Neural cell (in vitro differentiated cells): ENCODE data around the gene STAB1. TPM values are rescaled to one million over a fixed set of nuclear protein-coding genes. Genes with fewer than 3 reads are reported as not detected.

Experiments used
- H2AFZ ChIP-seq: fragments of 200-600, 300-800 bp; sonication (generic), shearing (Covaris generic); 2 replicates; pipeline ENCODE4 v1.6.0; 2014; ENCODE audit warnings: low read depth, mild to moderate bottlenecking, antibody characterized with exemption, low read length, moderate library complexity
- H3F3A ChIP-seq: fragments of 200-600 bp; shearing (Covaris generic); 2 replicates; pipeline ENCODE4 v1.6.1; 2016; ENCODE audit warnings: mild to moderate bottlenecking, moderate library complexity, mixed read lengths, antibody characterized with exemption, low read length; ENCODE audit not compliant: insufficient read depth, poor library complexity, severe bottlenecking
- H3K27ac ChIP-seq: fragments of 200-600, 300-800 bp; sonication (generic), shearing (Covaris generic); 2 replicates; pipeline ENCODE4 v1.5.1; 2014; ENCODE audit warnings: mild to moderate bottlenecking, low read length, moderate library complexity
- H3K27me3 ChIP-seq: fragments of 300-800, 200-600 bp; sonication (generic), shearing (Covaris generic); 2 replicates; pipeline ENCODE4 v1.6.0; 2014; ENCODE audit warnings: mild to moderate bottlenecking, low read depth, low read length, moderate library complexity; ENCODE audit not compliant: insufficient read depth
- H3K36me3 ChIP-seq: fragments of 300-800, 200-600 bp; sonication (generic), shearing (Covaris generic); 2 replicates; pipeline ENCODE4 v1.5.1; 2014; ENCODE audit warnings: mild to moderate bottlenecking, antibody characterized with exemption, low read length, moderate library complexity; ENCODE audit not compliant: insufficient read depth
- H3K4me2 ChIP-seq: fragments of 300-800, 200-600 bp; sonication (generic), shearing (Covaris generic); 2 replicates; pipeline ENCODE4 v1.6.0; 2014; ENCODE audit warnings: mild to moderate bottlenecking, low read length
- H3K4me3 ChIP-seq: fragments of 300-800, 200-600 bp; sonication (generic), shearing (Covaris generic); 2 replicates; pipeline ENCODE4 v1.5.1; 2014; ENCODE audit warnings: mild to moderate bottlenecking, low read length, moderate library complexity
- H3K79me2 ChIP-seq: fragments of 200-600 bp; shearing (Covaris generic); replicated peaks from 2 replicates; pipeline ENCODE4 v1.6.0; 2014; ENCODE audit warnings: mild to moderate bottlenecking, low read length, moderate library complexity; ENCODE audit not compliant: insufficient read depth
- H3K9ac ChIP-seq: fragments of 300-800, 200-600 bp; sonication (generic), shearing (Covaris generic); 2 replicates; pipeline ENCODE4 v1.6.1; 2016; ENCODE audit warnings: mild to moderate bottlenecking, low read length, mixed read lengths
- H3K9me2 ChIP-seq: fragments of 200-600 bp; shearing (Covaris generic); 2 replicates; pipeline ENCODE4 v1.6.1; 2016; ENCODE audit warnings: mild to moderate bottlenecking, low read length, mixed read lengths; ENCODE audit not compliant: insufficient read depth
- H3K9me3 ChIP-seq: fragments of 200-600, 300-800 bp; sonication (generic), shearing (Covaris generic); 2 replicates; pipeline ENCODE4 v1.6.1; 2016; ENCODE audit warnings: mild to moderate bottlenecking, mixed run types, low read length, moderate library complexity, mixed read lengths
- H4K20me1 ChIP-seq: fragments of 200-600 bp; shearing (Covaris generic); 2 replicates; pipeline ENCODE4 v1.6.1; 2016; ENCODE audit warnings: mild to moderate bottlenecking, mixed run types; ENCODE audit not compliant: insufficient read depth
- EP300 ChIP-seq: fragments of 450-650 bp; conservative IDR thresholded peaks from 2 replicates; pipeline ENCODE4 v1.6.1; 2014; ENCODE audit warnings: antibody characterized with exemption, mild to moderate bottlenecking, moderate library complexity; ENCODE audit not compliant: poor library complexity, severe bottlenecking
- EZH2 ChIP-seq: fragments of 200-600, 300-800 bp; shearing (Covaris generic), sonication (generic); IDR thresholded peaks from 2 replicates; pipeline ENCODE4 v1.6.1; 2014; ENCODE audit warnings: antibody characterized with exemption, low read length, borderline replicate concordance, mild to moderate bottlenecking; ENCODE audit not compliant: insufficient read depth, poor library complexity, severe bottlenecking
- MXI1 ChIP-seq: fragments of 450-650 bp; conservative IDR thresholded peaks from 2 replicates; pipeline ENCODE4 v1.6.1; 2014; ENCODE audit warnings: antibody characterized with exemption, mild to moderate bottlenecking; ENCODE audit not compliant: poor library complexity, severe bottlenecking
- POLR2AphosphoS5 ChIP-seq: IDR thresholded peaks from 2 replicates; pipeline ENCODE4 v1.6.1; 2012
- RAD21 ChIP-seq: fragments of 450-650 bp; conservative IDR thresholded peaks from 2 replicates; pipeline ENCODE4 v1.6.1; 2014; ENCODE audit warnings: antibody characterized with exemption, mild to moderate bottlenecking, moderate library complexity
- SMC3 ChIP-seq: fragments of 450-650 bp; conservative IDR thresholded peaks from 2 replicates; pipeline ENCODE4 v1.6.1; 2014; ENCODE audit warnings: antibody characterized with exemption, mild to moderate bottlenecking, moderate library complexity; ENCODE audit not compliant: poor library complexity
- TAF1 ChIP-seq: IDR thresholded peaks from 2 replicates; pipeline ENCODE4 v1.6.1; 2012; ENCODE audit warnings: low read depth
- polyA plus RNA-seq: library from polyadenylated mRNA; depleted of rRNA; stranded (reverse); fragments of >200 nt; gene quantifications from 2 replicates; pipeline ENCODE4 v1.2.3, GENCODE V29; 2014
- TF ChIP-seq, protein P1 (sequence below): IDR thresholded peaks from 2 replicates; pipeline ENCODE4 v1.6.1; 2012; ENCODE audit warnings: borderline replicate concordance
- TF ChIP-seq, protein P2 (sequence below): fragments of 450-650 bp; IDR thresholded peaks from 2 replicates; pipeline ENCODE4 v1.5.1; 2014; ENCODE audit warnings: antibody characterized with exemption, mild to moderate bottlenecking, moderate library complexity; ENCODE audit not compliant: poor library complexity, severe bottlenecking

STAB1 gene
- polyA plus RNA-seq, 1 donor from 2014 or later = 0.28 TPM

DNA sequence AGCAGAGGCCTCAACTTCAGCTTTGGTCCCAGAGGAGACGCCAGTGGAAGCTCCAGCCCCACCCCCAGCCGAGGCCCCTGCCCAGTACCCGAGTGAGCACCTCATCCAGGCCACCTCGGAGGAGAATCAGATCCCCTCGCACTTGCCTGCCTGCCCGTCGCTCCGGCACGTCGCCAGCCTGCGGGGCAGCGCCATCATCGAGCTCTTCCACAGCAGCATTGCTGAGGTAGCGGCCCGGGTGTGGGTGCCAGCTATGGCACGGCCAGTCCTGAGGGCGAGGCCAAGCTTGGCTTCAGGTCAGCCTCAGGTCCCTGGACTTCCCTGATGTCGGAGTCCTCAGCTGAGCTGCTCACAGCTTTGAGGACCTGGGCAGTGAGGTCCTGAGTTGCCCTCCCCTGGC lies 5.7 kb upstream of the STAB1 start:
- TF ChIP-seq SMC3 = no peak
- TF ChIP-seq, protein P1, sequence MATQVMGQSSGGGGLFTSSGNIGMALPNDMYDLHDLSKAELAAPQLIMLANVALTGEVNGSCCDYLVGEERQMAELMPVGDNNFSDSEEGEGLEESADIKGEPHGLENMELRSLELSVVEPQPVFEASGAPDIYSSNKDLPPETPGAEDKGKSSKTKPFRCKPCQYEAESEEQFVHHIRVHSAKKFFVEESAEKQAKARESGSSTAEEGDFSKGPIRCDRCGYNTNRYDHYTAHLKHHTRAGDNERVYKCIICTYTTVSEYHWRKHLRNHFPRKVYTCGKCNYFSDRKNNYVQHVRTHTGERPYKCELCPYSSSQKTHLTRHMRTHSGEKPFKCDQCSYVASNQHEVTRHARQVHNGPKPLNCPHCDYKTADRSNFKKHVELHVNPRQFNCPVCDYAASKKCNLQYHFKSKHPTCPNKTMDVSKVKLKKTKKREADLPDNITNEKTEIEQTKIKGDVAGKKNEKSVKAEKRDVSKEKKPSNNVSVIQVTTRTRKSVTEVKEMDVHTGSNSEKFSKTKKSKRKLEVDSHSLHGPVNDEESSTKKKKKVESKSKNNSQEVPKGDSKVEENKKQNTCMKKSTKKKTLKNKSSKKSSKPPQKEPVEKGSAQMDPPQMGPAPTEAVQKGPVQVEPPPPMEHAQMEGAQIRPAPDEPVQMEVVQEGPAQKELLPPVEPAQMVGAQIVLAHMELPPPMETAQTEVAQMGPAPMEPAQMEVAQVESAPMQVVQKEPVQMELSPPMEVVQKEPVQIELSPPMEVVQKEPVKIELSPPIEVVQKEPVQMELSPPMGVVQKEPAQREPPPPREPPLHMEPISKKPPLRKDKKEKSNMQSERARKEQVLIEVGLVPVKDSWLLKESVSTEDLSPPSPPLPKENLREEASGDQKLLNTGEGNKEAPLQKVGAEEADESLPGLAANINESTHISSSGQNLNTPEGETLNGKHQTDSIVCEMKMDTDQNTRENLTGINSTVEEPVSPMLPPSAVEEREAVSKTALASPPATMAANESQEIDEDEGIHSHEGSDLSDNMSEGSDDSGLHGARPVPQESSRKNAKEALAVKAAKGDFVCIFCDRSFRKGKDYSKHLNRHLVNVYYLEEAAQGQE = no peak
- no peak for TF ChIP-seq EZH2
- TF ChIP-seq POLR2AphosphoS5 = no peak
- TF ChIP-seq EP300 = no peak
- TF ChIP-seq, protein P2, sequence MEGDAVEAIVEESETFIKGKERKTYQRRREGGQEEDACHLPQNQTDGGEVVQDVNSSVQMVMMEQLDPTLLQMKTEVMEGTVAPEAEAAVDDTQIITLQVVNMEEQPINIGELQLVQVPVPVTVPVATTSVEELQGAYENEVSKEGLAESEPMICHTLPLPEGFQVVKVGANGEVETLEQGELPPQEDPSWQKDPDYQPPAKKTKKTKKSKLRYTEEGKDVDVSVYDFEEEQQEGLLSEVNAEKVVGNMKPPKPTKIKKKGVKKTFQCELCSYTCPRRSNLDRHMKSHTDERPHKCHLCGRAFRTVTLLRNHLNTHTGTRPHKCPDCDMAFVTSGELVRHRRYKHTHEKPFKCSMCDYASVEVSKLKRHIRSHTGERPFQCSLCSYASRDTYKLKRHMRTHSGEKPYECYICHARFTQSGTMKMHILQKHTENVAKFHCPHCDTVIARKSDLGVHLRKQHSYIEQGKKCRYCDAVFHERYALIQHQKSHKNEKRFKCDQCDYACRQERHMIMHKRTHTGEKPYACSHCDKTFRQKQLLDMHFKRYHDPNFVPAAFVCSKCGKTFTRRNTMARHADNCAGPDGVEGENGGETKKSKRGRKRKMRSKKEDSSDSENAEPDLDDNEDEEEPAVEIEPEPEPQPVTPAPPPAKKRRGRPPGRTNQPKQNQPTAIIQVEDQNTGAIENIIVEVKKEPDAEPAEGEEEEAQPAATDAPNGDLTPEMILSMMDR = no peak
- TF ChIP-seq RAD21 = no peak
- TF ChIP-seq TAF1 = no peak
- no peak for TF ChIP-seq MXI1
- H3K27ac ChIP-seq = no peak overlapping the region
- no peak overlapping the region for H3K9ac ChIP-seq
- H4K20me1 ChIP-seq = no peaks in the 10 kb centered on the region
- H3K27me3 ChIP-seq = no peaks in the 10 kb centered on the region
- H3F3A ChIP-seq = no peaks in the 10 kb centered on the region
- no peak overlapping the region for H3K4me3 ChIP-seq
- H3K36me3 ChIP-seq = no peaks in the 10 kb centered on the region
- H3K4me2 ChIP-seq = no peak overlapping the region
- no peaks in the 10 kb centered on the region for H3K9me3 ChIP-seq
- no peaks in the 10 kb centered on the region for H3K9me2 ChIP-seq
- no peaks in the 10 kb centered on the region for H3K79me2 ChIP-seq
- H2AFZ ChIP-seq = no peak overlapping the region

DNA sequence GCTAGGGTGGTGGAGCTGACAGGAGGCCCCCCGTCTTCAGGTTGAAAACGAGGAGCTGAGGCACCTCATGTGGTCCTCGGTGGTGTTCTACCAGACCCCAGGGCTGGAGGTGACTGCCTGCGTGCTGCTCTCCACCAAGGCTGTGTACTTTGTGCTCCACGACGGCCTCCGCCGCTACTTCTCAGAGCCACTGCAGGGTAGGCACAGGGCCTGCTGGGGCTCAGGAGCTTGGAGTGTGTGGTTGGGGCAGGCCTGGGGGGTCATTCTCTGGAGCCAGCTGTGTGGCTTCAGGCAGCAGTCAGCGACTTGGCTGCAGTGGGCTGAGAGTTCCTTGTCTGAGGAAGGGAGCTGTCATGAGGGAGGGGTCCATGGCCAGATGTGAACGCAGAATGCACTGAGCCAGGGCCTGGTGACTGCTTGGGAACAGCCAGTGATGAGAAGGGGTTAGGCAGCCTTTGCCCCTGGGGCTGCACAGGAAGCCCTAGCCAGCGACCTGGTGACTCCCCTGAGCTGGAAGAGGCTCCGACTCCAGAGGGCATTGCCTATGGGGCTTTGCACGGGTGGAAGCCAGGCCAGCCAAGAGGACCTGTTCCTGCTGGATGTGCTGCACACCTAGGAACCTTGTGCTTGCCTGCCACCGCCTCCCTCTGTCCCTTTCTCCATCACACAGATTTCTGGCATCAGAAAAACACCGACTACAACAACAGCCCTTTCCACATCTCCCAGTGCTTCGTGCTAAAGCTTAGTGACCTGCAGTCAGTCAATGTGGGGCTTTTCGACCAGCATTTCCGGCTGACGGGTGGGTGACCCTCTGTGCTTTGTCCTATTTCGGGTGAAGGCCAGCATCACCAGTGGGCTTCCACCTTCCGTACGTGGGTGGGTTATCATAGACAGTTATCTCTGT lies 4.9 kb upstream of the STAB1 start:
- Histone ChIP-seq H3K27me3 (no peaks in the 10 kb centered on the region), H3K9me3 (no peaks in the 10 kb centered on the region), H3F3A (no peaks in the 10 kb centered on the region), H3K9ac (no peak overlapping the region), H3K4me2 (no peak overlapping the region), H2AFZ (no peak overlapping the region), H3K4me3 (no peak overlapping the region), H4K20me1 (no peaks in the 10 kb centered on the region), H3K9me2 (no peaks in the 10 kb centered on the region), H3K79me2 (no peaks in the 10 kb centered on the region), H3K27ac (no peak overlapping the region), H3K36me3 (no peaks in the 10 kb centered on the region)
- TF ChIP-seq, protein P1 = no peak
- TF ChIP-seq POLR2AphosphoS5 (peak; percentile 9), MXI1 (no peak), EP300 (no peak), EZH2 (no peak)
